ENCODE results near the gene PRKACA.

PRKACA gene

DNA sequence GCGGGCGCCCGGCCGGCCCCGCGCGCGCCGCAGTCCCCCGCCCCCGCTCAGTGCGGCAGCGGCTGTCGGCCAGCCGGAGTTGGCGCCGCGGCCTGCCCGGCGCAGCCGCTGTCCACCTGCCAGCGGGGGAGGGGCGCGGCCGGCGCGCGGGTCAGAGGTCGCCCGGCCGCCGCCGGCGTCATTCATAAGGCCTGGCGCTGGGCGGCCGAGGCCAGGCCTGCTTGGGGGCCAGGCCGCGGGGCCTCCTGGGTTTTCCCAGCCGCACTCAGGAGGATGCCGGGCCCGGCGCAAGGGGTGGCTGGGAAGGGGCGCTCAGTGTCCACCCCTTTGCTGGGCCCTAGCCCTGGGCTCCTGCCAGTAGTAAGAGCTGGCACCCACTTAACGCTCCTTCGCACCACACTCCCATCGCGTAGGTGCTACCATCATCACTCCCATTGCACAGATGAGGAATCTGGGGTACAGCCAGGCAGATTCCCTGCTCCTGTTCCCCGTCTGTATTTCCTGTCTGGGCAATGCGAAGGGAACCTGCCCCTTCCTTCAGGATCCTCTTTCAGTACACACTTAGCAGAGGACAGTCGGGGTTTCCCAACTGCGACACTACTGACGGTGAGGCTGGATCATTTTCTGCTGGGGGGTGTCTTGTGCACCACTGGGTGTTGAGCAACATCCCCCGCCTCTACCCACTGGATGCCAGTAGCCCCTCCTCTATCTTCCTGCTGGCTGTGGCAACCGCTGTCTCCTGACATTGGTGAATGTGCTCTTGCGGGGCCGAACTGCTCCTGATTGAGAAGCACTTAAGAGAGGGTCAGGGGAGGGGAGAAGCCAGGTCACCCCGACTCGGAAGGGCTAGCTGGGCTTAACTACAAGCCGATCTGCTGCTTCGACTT, 846 bp upstream of the PRKACA start (continued):
- TF ChIP-seq BCL11A (tag by site-specific recombination; IDR thresholded peaks at IDR 0.05; ENCODE audit: low read depth) (peak; percentile 38; the same call in 1 of the 2 replicates), ZNF132 (tag by site-specific recombination; IDR thresholded peaks at IDR 0.05; ENCODE audit: borderline replicate concordance) (no peak), ZNF830 (tag by site-specific recombination; IDR thresholded peaks at IDR 0.05; ENCODE audit: low read depth) (no peak)

DNA sequence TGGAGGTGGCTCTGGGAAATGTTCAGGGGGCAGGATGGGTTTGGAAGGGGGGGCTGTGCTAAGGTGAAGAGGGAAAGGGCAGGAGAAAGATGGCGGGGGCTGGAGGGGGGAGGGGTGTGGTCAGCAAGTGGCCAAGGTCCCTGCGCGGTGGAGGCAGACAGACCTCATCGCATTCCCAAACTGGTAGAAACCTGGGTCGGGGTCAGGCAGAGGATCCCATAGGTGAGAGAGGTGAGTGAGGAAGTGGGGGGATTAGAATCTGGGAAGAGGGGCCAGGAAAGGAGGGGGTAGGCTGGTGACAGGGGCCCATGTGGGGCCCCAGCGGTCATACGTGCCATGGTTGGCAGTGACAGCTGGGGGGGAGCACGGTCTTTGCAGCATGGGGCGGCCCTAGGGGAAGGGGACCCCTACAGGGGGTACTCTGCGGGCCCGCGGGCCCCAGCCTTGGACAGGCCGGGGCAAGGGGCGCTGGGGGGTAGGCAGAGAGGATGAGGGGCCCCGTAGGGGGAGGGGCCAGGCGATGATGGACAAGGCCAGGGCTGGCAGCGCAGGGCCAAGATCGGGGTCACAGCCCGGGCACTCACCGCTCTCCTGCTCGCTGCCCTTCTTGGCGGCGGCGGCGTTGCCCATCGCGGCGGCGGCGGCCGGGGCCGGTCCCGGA, 514 bp downstream of the PRKACA start:
- H3K27ac ChIP-seq (ENCODE audit: extremely low read depth, low read depth, low read length) = no peak overlapping the region; the same call in 1 of the 2 replicates
- H3K36me3 ChIP-seq (ENCODE audit: control insufficient read depth in 2 of 2, insufficient read depth in 1 of 2, low read length in 2 of 2) = peaks cover 0 to 20% of the 10 kb centered on the region in 2 experiments; a peak in 2 of 3 replicates
- ChIA-PET POLR2A (interaction anchor here (0.7 to 5.7 kb wide), 3 partner anchors 10 to 22 kb away, joined by 3 to 45 read pairs (median 4); partner anchors contain the start of gene ASF1B), CTCF (interaction anchor here (1.3 to 3.5 kb wide), 2 partner anchors 19 to 21 kb away, joined by 3 to 26 read pairs; partner anchors contain the start of gene ASF1B)
- peaks cover 11% of the 10 kb centered on the region for H3K4me1 ChIP-seq (ENCODE audit: control insufficient read depth, insufficient read depth, low read length)
- H3K4me3 ChIP-seq (ENCODE audit: low read depth, low read length) = peak overlapping the region; percentile 76
- no peaks in the 10 kb centered on the region for H3K9me3 ChIP-seq (ENCODE audit: control insufficient read depth, insufficient read depth, low read depth, low read length)
- TF ChIP-seq RBAK (tag by site-specific recombination; IDR thresholded peaks at IDR 0.05) (no peak), ZNF529 (tag by site-specific recombination; IDR thresholded peaks at IDR 0.05; ENCODE audit: insufficient replicate concordance) (no peak), ZNF610 (tag by site-specific recombination; IDR thresholded peaks at IDR 0.05; ENCODE audit: borderline replicate concordance) (no peak), ZNF626 (tag by site-specific recombination; IDR thresholded peaks at IDR 0.05) (no peak), BCL11A (tag by site-specific recombination; IDR thresholded peaks at IDR 0.05; ENCODE audit: low read depth) (no peak), ZNF792 (tag by site-specific recombination; IDR thresholded peaks at IDR 0.05) (peak; percentile 37; the same call in 1 of the 2 replicates), ZNF214 (tag by site-specific recombination; IDR thresholded peaks at IDR 0.05; ENCODE audit: borderline replicate concordance) (no peak), YY1 (tag by site-specific recombination; IDR thresholded peaks at IDR 0.05) (no peak), ZNF558 (tag by site-specific recombination; IDR thresholded peaks at IDR 0.05) (no peak), SALL2 (tag by site-specific recombination; IDR thresholded peaks at IDR 0.05; ENCODE audit: borderline replicate concordance) (no peak), ZNF112 (tag by site-specific recombination; IDR thresholded peaks at IDR 0.05) (no peak), ZNF202 (tag by site-specific recombination; IDR thresholded peaks at IDR 0.05; ENCODE audit: borderline replicate concordance) (no peak), ZNF677 (tag by site-specific recombination; IDR thresholded peaks at IDR 0.05) (no peak), ZNF37A (tag by site-specific recombination; IDR thresholded peaks at IDR 0.05) (no peak)
- TF ChIP-seq, protein P1, sequence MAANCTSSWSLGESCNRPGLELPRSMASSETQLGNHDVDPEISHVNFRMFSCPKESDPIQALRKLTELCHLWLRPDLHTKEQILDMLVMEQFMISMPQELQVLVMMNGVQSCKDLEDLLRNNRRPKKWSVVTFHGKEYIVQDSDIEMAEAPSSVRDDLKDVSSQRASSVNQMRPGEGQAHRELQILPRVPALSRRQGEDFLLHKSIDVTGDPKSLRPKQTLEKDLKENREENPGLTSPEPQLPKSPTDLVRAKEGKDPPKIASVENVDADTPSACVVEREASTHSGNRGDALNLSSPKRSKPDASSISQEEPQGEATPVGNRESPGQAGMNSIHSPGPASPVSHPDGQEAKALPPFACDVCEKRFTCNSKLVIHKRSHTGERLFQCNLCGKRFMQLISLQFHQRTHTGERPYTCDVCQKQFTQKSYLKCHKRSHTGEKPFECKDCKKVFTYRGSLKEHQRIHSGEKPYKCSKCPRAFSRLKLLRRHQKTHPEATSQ (tag by site-specific recombination; IDR thresholded peaks at IDR 0.05) = no peak
- TF ChIP-seq, protein P2, sequence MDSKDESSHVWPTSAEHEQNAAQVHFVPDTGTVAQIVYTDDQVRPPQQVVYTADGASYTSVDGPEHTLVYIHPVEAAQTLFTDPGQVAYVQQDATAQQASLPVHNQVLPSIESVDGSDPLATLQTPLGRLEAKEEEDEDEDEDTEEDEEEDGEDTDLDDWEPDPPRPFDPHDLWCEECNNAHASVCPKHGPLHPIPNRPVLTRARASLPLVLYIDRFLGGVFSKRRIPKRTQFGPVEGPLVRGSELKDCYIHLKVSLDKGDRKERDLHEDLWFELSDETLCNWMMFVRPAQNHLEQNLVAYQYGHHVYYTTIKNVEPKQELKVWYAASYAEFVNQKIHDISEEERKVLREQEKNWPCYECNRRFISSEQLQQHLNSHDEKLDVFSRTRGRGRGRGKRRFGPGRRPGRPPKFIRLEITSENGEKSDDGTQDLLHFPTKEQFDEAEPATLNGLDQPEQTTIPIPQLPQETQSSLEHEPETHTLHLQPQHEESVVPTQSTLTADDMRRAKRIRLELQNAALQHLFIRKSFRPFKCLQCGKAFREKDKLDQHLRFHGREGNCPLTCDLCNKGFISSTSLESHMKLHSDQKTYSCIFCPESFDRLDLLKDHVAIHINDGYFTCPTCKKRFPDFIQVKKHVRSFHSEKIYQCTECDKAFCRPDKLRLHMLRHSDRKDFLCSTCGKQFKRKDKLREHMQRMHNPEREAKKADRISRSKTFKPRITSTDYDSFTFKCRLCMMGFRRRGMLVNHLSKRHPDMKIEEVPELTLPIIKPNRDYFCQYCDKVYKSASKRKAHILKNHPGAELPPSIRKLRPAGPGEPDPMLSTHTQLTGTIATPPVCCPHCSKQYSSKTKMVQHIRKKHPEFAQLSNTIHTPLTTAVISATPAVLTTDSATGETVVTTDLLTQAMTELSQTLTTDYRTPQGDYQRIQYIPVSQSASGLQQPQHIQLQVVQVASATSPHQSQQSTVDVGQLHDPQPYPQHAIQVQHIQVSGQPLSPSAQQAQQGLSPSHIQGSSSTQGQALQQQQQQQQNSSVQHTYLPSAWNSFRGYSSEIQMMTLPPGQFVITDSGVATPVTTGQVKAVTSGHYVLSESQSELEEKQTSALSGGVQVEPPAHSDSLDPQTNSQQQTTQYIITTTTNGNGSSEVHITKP (tag by site-specific recombination; IDR thresholded peaks at IDR 0.05) = no peak
- TF ChIP-seq, protein P3, sequence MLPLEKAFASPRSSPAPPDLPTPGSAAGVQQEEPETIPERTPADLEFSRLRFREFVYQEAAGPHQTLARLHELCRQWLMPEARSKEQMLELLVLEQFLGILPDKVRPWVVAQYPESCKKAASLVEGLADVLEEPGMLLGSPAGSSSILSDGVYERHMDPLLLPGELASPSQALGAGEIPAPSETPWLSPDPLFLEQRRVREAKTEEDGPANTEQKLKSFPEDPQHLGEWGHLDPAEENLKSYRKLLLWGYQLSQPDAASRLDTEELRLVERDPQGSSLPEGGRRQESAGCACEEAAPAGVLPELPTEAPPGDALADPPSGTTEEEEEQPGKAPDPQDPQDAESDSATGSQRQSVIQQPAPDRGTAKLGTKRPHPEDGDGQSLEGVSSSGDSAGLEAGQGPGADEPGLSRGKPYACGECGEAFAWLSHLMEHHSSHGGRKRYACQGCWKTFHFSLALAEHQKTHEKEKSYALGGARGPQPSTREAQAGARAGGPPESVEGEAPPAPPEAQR (tag by site-specific recombination; IDR thresholded peaks at IDR 0.05) = no peak
- TF ChIP-seq, protein P4, sequence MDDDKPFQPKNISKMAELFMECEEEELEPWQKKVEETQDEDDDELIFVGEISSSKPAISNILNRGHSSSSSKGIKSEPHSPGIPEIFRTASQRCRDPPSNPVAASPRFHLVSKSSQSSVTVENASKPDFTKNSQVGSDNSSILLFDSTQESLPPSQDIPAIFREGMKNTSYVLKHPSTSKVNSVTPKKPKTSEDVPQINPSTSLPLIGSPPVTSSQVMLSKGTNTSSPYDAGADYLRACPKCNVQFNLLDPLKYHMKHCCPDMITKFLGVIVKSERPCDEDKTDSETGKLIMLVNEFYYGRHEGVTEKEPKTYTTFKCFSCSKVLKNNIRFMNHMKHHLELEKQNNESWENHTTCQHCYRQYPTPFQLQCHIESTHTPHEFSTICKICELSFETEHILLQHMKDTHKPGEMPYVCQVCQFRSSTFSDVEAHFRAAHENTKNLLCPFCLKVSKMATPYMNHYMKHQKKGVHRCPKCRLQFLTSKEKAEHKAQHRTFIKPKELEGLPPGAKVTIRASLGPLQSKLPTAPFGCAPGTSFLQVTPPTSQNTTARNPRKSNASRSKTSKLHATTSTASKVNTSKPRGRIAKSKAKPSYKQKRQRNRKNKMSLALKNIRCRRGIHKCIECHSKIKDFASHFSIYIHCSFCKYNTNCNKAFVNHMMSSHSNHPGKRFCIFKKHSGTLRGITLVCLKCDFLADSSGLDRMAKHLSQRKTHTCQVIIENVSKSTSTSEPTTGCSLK (tag by site-specific recombination; IDR thresholded peaks at IDR 0.05) = no peak
- TF ChIP-seq, protein P5, sequence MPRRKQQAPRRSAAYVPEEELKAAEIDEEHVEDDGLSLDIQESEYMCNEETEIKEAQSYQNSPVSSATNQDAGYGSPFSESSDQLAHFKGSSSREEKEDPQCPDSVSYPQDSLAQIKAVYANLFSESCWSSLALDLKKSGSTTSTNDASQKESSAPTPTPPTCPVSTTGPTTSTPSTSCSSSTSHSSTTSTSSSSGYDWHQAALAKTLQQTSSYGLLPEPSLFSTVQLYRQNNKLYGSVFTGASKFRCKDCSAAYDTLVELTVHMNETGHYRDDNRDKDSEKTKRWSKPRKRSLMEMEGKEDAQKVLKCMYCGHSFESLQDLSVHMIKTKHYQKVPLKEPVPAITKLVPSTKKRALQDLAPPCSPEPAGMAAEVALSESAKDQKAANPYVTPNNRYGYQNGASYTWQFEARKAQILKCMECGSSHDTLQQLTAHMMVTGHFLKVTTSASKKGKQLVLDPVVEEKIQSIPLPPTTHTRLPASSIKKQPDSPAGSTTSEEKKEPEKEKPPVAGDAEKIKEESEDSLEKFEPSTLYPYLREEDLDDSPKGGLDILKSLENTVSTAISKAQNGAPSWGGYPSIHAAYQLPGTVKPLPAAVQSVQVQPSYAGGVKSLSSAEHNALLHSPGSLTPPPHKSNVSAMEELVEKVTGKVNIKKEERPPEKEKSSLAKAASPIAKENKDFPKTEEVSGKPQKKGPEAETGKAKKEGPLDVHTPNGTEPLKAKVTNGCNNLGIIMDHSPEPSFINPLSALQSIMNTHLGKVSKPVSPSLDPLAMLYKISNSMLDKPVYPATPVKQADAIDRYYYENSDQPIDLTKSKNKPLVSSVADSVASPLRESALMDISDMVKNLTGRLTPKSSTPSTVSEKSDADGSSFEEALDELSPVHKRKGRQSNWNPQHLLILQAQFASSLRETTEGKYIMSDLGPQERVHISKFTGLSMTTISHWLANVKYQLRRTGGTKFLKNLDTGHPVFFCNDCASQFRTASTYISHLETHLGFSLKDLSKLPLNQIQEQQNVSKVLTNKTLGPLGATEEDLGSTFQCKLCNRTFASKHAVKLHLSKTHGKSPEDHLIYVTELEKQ (tag by site-specific recombination; IDR thresholded peaks at IDR 0.05; ENCODE audit: borderline replicate concordance) = no peak

Data from HEK293 (cell line).